Osteocyte (in vitro differentiated cells): Measurements from ENCODE around the gene SINHCAF. TPM values are rescaled to one million over a fixed set of nuclear protein-coding genes. Genes with fewer than 3 reads are reported as not detected.
"Not testable (repeated sequence)": the region's sequence is repeated elsewhere in the genome, so short reads cannot be mapped to it uniquely, and the experiment has no call there.

Experiments used
- DNase-seq: peaks from one replicate; pipeline ENCODE4 v3.0.0; 2021; ENCODE audit warnings: mixed read lengths; ENCODE audit not compliant: unreplicated experiment; ENCODE audit errors: extremely low spot score
- H3K27ac Mint-ChIP-seq: one replicate; pipeline ENCODE4 v1.8.0; 2021; ENCODE audit warnings: mild to moderate bottlenecking, mixed read lengths; ENCODE audit not compliant: unreplicated experiment
- H3K27me3 Mint-ChIP-seq: one replicate; pipeline ENCODE4 v1.8.0; 2021; ENCODE audit warnings: mixed read lengths; ENCODE audit not compliant: unreplicated experiment
- H3K36me3 Mint-ChIP-seq: one replicate; pipeline ENCODE4 v1.8.0; 2021; ENCODE audit warnings: mixed read lengths; ENCODE audit not compliant: unreplicated experiment
- H3K4me1 Mint-ChIP-seq: one replicate; pipeline ENCODE4 v1.8.0; 2021; ENCODE audit warnings: mixed read lengths; ENCODE audit not compliant: unreplicated experiment
- H3K4me3 Mint-ChIP-seq: one replicate; pipeline ENCODE4 v1.8.0; 2021; ENCODE audit warnings: mild to moderate bottlenecking, moderate library complexity, mixed read lengths; ENCODE audit not compliant: unreplicated experiment
- H3K9me3 Mint-ChIP-seq: one replicate; pipeline ENCODE4 v1.8.0; 2021; ENCODE audit warnings: mixed read lengths; ENCODE audit not compliant: unreplicated experiment
- total RNA-seq: library from RNA; stranded (reverse); gene quantifications from 2 replicates; pipeline ENCODE4 v1.2.1, GENCODE V29; 2021
- TF ChIP-seq, protein P1 (sequence below): fragments of 200-600 bp; sonication (generic); IDR thresholded peaks from 2 replicates; pipeline ENCODE4 v1.5.0; 2021; ENCODE audit warnings: antibody characterized with exemption, mild to moderate bottlenecking, moderate library complexity

SINHCAF gene
- total RNA-seq, 1 donor from 2014 or later, result 41.1 TPM

- TF ChIP-seq, protein P1, sequence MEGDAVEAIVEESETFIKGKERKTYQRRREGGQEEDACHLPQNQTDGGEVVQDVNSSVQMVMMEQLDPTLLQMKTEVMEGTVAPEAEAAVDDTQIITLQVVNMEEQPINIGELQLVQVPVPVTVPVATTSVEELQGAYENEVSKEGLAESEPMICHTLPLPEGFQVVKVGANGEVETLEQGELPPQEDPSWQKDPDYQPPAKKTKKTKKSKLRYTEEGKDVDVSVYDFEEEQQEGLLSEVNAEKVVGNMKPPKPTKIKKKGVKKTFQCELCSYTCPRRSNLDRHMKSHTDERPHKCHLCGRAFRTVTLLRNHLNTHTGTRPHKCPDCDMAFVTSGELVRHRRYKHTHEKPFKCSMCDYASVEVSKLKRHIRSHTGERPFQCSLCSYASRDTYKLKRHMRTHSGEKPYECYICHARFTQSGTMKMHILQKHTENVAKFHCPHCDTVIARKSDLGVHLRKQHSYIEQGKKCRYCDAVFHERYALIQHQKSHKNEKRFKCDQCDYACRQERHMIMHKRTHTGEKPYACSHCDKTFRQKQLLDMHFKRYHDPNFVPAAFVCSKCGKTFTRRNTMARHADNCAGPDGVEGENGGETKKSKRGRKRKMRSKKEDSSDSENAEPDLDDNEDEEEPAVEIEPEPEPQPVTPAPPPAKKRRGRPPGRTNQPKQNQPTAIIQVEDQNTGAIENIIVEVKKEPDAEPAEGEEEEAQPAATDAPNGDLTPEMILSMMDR, result no peak
- Mint-ChIP-seq H3K27ac (no peak overlapping the region), H3K27me3 (peaks cover 35% of the 10 kb centered on the region), H3K9me3 (no peaks in the 10 kb centered on the region), H3K36me3 (no peaks in the 10 kb centered on the region), H3K4me3 (no peak overlapping the region), H3K4me1 (no peaks in the 10 kb centered on the region)
- DNase-seq, result no peak
Observed at GRCh38 chr12:31257784-31258183, 68.2 kb downstream of the SINHCAF start.

GRCh38 chr12:31251707-31252611 is 74.0 kb downstream of the SINHCAF start:
- H3K36me3 Mint-ChIP-seq, DNase-seq: not testable (repeated sequence)

GRCh38 chr12:31250179-31250578 is 75.8 kb downstream of the SINHCAF start:
- Mint-ChIP-seq H3K36me3 (no peaks in the 10 kb centered on the region), H3K4me3 (no peak overlapping the region), H3K4me1 (no peaks in the 10 kb centered on the region), H3K27me3 (peaks cover 30% of the 10 kb centered on the region), H3K27ac (no peak overlapping the region), H3K9me3 (no peaks in the 10 kb centered on the region)
- DNase-seq, result no peak
- TF ChIP-seq, protein P1, result no peak

More at GRCh38 chr12:31251707-31252611, 74.0 kb downstream of the SINHCAF start:
- H3K4me3 Mint-ChIP-seq, H3K27ac Mint-ChIP-seq, H3K4me1 Mint-ChIP-seq, H3K9me3 Mint-ChIP-seq: not testable (repeated sequence)
- peaks cover 45% of the 10 kb centered on the region for H3K27me3 Mint-ChIP-seq
- TF ChIP-seq, protein P1, result peak; percentile 43

- no peaks in the 10 kb centered on the region for H3K36me3 Mint-ChIP-seq
- peaks cover 32% of the 10 kb centered on the region for H3K27me3 Mint-ChIP-seq
- TF ChIP-seq, protein P1, result no peak
- H3K4me1 Mint-ChIP-seq, result no peaks in the 10 kb centered on the region
- H3K4me3 Mint-ChIP-seq, result no peak overlapping the region
- DNase-seq, result no peak
- no peak overlapping the region for H3K27ac Mint-ChIP-seq
- no peaks in the 10 kb centered on the region for H3K9me3 Mint-ChIP-seq
Observed at GRCh38 chr12:31249356-31249755, 76.6 kb downstream of the SINHCAF start.

- Mint-ChIP-seq H3K36me3 (no peaks in the 10 kb centered on the region), H3K27ac (no peak overlapping the region), H3K4me1 (no peaks in the 10 kb centered on the region), H3K4me3 (no peak overlapping the region), H3K27me3 (peaks cover 26% of the 10 kb centered on the region), H3K9me3 (no peaks in the 10 kb centered on the region)
- DNase-seq, result no peak
- TF ChIP-seq, protein P1, result no peak
Observed at GRCh38 chr12:31248815-31249214, 77.1 kb downstream of the SINHCAF start.
